Adrenal gland (tissue), 5 donors: ENCODE measurements around the gene ABHD4.

ENCODE experiments used
- POLR2A ChIP-seq, 2 donors: fragments of 450-650 bp; IDR thresholded peaks; one replicate each; pipeline ENCODE4 v1.6.1; 2017; ENCODE audit warnings: antibody characterized with exemption in 2 of 2, mild to moderate bottlenecking in 2 of 2, moderate library complexity in 1 of 2
- TF ChIP-seq, protein P1 (sequence below), 6 experiments: fragments of 450-650 bp in 4 of 6; fragments of 200-600 bp in 2 of 6; sonication (generic) in 1 of 6; IDR thresholded peaks; 1 replicate in 5 of 6; 2 replicates in 1 of 6; pipeline versions ENCODE4 v1.5.1 to v1.8.0; 2016 to 2021; ENCODE audit warnings: antibody characterized with exemption in 6 of 6, mild to moderate bottlenecking in 2 of 6, moderate library complexity in 1 of 6
- donor health status: DM: no; HTN: no; CAD: no.

DNA sequence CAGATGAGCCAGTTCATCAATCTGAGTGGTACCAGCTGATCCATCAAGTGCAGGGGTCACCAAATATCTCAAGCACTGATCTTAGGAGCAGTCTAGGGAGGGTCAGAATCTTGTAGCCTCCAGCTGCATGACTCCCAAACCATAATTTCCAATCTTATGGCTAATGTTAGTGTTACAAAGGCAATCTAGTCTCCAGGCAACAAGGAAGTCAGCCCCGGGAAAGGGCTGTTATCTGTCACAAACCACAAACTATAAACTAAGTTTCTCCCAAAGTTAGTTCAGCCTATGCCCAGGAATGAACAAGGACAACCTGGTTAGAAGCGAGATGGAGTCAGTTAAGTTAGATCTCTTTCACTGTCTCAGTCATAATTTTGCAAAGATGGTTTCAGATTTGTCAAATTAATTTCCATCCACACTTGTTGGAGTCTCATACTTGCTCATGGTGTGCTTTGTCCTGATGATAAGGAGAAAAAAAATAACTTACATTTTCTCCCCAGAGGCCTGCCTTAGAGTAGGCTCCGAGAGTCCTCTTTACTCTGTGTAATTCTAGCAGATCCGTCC is 3.9 kb upstream of the ABHD4 start:
- TF ChIP-seq, protein P1, sequence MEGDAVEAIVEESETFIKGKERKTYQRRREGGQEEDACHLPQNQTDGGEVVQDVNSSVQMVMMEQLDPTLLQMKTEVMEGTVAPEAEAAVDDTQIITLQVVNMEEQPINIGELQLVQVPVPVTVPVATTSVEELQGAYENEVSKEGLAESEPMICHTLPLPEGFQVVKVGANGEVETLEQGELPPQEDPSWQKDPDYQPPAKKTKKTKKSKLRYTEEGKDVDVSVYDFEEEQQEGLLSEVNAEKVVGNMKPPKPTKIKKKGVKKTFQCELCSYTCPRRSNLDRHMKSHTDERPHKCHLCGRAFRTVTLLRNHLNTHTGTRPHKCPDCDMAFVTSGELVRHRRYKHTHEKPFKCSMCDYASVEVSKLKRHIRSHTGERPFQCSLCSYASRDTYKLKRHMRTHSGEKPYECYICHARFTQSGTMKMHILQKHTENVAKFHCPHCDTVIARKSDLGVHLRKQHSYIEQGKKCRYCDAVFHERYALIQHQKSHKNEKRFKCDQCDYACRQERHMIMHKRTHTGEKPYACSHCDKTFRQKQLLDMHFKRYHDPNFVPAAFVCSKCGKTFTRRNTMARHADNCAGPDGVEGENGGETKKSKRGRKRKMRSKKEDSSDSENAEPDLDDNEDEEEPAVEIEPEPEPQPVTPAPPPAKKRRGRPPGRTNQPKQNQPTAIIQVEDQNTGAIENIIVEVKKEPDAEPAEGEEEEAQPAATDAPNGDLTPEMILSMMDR (IDR thresholded peaks at IDR 0.05) = no peak
- no peak for TF ChIP-seq POLR2A (IDR thresholded peaks at IDR 0.05)
